ENCODE data around the gene SLC5A10.
"Not testable (repeated sequence)": the region's sequence is repeated elsewhere in the genome, so short reads cannot be mapped to it uniquely, and the experiment has no call there.

DNA sequence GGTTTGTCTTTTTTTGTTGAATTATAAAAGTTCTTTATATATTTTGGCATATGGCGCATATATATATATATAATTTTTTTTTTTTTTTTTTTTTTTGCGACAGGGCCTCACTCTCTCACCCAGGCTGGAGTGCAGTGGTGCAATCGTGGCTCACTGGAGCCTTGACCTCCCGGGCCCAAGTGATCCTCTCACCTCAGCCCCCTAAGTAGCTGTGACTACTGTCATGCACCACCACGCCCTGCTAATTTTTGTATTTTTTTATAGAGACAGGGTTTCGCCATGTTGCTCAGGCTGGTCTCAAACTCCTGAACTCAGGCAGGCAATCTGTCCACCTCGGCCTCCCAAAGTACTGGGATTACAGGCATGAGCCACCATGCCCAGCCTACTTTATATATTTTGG is 29.4 kb upstream of the SLC5A10 start:
- TF ChIP-seq, protein P1, sequence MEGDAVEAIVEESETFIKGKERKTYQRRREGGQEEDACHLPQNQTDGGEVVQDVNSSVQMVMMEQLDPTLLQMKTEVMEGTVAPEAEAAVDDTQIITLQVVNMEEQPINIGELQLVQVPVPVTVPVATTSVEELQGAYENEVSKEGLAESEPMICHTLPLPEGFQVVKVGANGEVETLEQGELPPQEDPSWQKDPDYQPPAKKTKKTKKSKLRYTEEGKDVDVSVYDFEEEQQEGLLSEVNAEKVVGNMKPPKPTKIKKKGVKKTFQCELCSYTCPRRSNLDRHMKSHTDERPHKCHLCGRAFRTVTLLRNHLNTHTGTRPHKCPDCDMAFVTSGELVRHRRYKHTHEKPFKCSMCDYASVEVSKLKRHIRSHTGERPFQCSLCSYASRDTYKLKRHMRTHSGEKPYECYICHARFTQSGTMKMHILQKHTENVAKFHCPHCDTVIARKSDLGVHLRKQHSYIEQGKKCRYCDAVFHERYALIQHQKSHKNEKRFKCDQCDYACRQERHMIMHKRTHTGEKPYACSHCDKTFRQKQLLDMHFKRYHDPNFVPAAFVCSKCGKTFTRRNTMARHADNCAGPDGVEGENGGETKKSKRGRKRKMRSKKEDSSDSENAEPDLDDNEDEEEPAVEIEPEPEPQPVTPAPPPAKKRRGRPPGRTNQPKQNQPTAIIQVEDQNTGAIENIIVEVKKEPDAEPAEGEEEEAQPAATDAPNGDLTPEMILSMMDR (IDR thresholded peaks at IDR 0.05) = not testable (repeated sequence)
- not testable (repeated sequence) for TF ChIP-seq ZFX (IDR thresholded peaks at IDR 0.05; ENCODE audit: borderline replicate concordance)
